Activated CD8-positive, alpha-beta memory T cell treated with anti-CD3 and anti-CD28 coated beads, Interleukin-2, amount 50 U/mL, for 4 hours (primary cell): Measurements from ENCODE around the gene CBFA2T3.
"Not testable (repeated sequence)": the region's sequence is repeated elsewhere in the genome, so short reads cannot be mapped to it uniquely, and the experiment has no call there.

Experiments used
- DNase-seq: peaks from one replicate; pipeline ENCODE4 v3.0.0-alpha.2; 2020

Gene CBFA2T3

GRCh38 chr16:88977018-88977811 is at the start of gene CBFA2T3:
TSS of gene CBFA2T3 (minus strand) at chr16:88977207. CDS start at chr16:88976807, 400 bp downstream.
- no peak for DNase-seq

- DNase-seq = no peak
Observed at GRCh38 chr16:89026121-89026612, 49.2 kb upstream of the CBFA2T3 start.

DNA sequence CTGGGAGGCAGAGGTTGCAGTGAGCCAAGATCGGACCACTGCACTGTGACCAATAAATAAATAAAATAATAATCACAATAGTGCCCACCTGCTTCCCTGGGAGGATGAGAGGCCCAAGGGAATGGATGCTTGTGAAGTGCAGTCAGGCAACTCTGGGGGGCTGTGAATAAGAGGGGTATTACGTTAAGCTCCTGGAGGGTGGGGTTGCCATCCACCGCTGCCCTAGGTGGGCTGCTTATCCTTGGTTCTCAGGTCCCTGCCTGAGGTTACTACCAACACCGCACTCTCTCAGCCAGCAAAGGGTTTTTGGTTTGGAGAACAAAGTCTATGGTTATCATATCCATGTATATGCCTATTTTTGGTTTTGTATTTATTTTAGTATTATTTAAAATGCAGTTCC is 48.6 kb upstream of the CBFA2T3 start:
- DNase-seq = no peak

GRCh38 chr16:89024546-89025060 is 47.6 kb upstream of the CBFA2T3 start:
- DNase-seq = no peak

DNA sequence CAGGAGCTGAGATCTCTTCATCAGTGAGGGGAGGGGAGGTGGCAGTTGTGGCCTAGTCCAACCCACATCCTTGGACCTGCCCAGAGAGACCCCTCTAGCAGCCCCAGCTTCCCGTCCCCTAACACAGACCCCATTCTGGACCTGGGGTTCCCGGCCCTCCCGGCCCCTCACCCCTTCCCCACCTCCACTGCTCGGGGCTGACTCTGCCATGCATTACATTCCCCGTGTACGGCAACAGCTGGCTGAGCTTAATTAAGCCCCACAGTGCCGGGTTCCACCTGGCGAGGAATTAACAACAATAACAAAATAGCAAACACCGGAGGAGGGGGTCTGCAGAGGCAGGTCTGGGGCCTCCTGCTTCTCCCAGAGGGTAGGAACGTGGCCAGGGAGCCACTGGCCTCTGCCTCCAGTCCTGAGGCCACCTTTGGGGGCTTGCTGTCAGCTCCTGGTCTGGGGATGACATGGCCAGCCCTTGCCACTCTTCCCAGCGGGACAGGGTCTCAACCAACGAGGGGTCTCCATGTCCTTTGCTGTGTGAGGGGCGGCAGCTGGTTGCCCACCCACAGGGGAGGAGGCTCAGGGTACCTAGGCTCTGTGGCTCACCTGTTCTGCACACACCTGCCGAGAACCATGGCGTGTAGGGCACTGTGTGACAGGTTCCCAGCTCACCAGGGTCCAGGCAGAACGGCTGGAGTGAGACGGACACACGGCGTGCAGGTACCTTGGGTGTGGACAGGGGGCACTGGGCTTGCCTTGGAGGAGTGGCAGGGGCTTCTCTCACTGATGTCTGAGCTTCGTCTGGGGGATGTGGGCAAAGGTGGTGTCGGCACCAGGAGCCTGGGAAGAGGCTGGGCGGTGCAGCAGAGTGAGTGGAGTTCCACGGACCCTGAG is 46.9 kb upstream of the CBFA2T3 start:
- DNase-seq = no peak

GRCh38 chr16:89023151-89023551 is 46.1 kb upstream of the CBFA2T3 start:
- no peak for DNase-seq

DNA sequence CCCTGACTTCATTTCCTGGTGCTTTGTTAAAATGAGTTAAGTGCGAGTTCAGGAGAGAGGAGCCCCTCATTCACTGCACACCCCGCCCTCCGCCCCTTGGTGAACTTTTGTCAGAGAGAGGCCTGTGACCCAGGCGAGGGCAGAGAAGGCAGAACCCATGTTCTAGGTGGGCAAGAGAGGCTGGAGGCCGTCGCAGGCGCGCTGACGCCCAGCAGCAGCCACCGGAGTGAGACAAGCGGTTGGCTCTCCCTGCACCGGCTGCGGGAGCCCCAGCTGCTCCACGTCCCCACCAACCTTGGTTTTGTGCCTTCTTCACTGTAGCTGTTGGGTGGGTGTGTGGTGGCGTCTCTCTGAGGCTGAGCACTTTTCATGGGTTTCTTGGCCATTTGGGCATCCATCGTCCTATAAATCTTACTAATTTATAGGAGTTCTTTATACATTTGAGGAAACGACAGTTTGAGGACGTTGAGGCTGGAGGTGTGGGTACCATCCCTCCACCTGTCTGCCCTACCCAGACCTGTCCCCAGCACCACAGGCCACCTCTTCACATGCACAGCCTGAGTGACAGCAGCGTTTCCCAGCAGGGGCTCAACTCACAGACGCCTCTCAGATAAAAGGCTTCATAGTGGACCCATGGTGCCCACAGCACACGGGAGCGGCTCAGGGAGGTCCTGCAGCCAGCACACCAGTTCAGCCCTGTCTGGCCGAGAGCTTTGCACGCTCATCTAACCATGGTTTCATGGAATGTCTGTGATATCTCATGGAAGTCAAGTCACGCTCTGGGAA is 45.2 kb upstream of the CBFA2T3 start:
- no peak for DNase-seq

GRCh38 chr16:89020925-89021595 is 44.1 kb upstream of the CBFA2T3 start:
- DNase-seq = no peak

DNA sequence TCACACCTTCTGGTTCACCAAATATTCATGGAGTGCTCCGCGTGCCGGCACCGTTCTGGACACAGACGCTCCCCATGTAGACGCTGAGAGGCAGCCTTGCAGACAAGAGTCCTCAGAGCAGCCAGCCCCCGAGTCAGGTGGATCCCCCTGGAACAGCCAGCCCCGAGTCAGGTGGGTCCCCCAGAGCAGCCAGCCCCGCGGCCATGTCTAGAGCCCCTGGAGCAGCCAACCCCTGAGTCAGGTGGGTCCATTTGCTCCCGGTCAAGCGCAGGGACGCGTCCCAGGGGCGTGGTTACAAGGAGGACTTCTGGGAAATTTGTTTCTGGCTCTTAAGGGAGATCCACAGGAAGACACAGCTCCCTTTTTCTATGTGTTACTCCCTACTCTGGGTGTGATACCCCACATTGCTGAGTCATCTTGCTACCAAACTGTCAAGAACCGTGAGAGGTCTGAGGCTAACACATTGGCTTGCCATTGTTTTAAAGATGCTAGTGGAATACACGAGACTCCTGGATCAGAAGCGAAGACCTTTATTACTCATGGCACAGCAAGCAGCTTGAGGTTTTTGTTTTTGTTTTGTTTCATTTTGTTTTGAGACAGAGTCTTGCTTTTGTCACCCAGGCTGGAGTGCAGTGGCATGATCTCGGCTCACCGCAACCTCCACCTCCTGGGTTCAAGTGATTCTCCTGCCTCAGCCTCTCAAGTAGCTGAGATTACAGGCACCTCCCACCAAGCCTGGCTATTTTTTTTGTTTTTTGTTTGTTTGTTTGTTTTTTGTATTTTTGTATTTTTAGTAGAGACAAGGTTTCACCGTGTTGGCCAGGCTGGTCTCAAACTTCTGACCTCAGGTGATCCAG is 43.3 kb upstream of the CBFA2T3 start:
- DNase-seq = no peak

GRCh38 chr16:89019511-89019910 is 42.5 kb upstream of the CBFA2T3 start:
- DNase-seq = no peak

- DNase-seq = no peak
Observed at GRCh38 chr16:89018282-89019158, 41.5 kb upstream of the CBFA2T3 start.

DNA sequence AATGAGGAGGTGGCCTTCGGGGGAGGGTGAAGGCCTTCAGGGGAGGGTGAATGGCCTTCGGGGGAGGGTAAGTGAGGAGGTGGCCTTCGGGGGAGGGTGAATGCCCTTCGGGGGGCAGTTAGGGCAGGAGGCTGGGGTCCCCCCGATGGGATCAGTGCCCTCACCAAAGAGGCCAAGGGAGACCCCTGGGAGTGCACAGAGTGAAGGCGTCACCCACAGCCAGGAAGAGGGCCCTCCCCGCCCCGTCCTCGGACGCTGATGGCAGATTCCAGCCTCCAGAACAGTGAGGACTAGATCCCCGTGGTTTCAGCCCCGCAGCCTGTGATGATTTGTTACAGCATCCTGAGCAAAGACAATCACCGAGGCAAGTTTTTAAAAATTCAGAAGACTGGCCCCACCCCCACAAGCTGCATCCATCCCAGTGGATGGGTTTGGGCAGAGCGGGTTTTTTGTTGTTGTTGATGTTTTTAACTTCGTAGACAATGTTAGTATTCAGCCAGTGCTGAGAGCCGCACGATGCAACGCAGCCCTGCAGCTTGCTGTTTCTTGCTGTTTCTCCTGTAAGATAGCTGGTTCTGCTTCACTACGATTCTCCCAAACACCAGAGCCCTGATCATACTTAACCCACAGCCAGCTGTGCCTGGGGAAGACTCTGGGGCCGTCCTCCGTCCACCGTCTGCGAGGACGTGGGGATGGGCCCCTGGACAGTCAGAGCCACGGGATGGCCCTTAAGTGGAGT is 40.7 kb upstream of the CBFA2T3 start:
- DNase-seq = no peak

DNA sequence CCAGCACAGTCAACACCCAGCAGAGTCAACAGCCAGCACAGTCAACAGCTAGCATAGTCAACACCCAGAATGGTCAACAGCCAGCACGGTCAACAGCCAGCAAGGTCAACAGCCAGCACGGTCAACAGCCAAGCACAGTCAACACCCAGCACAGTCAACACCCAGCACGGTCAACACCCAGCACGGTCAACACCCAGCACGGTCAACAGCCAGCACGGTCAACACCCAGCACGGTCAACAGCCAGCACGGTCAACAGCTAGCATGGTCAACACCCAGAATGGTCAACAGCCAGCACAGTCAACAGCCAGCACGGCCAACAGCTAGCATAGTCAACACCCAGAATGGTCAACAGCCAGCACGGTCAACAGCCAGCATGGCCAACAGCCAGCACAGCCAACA is 39.6 kb upstream of the CBFA2T3 start:
- DNase-seq = not testable (repeated sequence)

- no peak for DNase-seq
Observed at GRCh38 chr16:89015271-89015859, 38.4 kb upstream of the CBFA2T3 start.

DNA sequence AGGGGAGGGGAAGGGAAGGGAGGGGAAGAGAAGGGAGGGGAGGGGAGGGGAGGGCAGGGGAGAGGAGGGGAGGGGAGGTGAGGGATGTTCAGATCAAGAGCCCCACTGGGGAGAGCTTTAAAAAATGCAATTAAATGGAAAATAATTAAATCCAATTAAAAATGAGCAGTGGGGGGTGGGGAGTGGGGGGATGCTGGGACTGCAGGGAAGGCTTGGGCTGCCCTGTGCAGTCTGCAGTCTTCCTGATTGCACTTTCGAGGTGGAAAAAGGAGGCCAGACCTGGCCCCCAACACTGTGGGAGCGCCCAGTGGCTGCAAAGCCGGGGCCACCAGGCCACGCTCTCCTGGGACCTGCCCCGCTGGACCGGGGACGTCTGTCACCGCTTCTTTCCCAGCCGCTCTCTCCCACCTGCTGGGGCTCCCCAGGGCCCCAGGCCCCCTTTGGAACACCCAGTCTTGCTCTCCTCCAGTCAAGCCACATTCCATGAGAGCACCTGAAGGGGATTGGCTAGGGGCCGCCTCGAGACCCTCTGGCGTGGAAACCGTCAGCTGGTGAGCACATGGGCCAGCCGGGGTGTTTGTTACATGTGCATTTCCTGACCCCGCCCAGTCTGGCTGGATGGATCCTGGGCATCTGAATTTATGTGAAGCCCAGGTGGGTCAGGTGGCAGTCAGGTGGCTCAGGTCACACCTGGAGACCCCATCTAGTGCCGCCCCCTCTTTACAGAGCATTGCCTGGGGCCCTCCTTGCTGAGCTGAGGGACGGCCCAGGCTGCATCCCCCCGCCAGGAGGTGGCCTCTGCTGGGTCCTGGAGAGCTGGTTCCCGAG is 37.6 kb upstream of the CBFA2T3 start:
- no peak for DNase-seq

- DNase-seq = no peak
Observed at GRCh38 chr16:89013692-89014402, 36.8 kb upstream of the CBFA2T3 start.

- no peak for DNase-seq
Observed at GRCh38 chr16:89013111-89013510, 36.1 kb upstream of the CBFA2T3 start.
